ENCODE measurements around the gene ENGASE. TPM values are rescaled to one million over a fixed set of nuclear protein-coding genes. Genes with fewer than 3 reads are reported as not detected.

ENGASE gene
- total RNA-seq, 1 donor from 2014 or later, result 47.9 TPM

- DNase-seq (ENCODE audit: low spot score), result no peak
- ATAC-seq, result no peak
These were observed 16.0 kb downstream of the ENGASE start for GRCh38 chr17:79090443-79091225.

DNA sequence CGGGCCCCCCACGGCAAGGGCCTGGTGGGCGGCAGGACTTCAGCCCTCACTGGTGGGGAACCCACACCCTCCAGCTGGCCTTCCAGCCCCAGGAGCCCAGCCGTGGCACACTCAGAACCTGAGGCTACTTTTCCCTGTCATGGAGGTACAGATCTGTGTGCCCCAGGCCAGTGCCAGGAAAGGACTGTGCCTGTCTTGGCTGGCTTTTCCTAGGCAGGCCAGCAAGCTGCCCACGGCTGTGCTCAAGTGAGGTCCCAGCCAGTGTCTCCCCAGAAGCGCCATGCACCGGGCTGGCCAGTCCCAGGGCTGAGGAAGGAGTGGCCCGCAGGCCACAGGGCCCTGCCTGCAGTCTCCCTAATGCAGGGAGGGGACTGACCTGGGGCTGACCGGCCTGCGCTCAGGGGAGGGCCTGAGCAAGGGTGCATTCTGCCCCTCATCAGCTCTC lies 16.6 kb downstream of the ENGASE start:
- ATAC-seq (no peak), DNase-seq (ENCODE audit: low spot score) (no peak)

DNA sequence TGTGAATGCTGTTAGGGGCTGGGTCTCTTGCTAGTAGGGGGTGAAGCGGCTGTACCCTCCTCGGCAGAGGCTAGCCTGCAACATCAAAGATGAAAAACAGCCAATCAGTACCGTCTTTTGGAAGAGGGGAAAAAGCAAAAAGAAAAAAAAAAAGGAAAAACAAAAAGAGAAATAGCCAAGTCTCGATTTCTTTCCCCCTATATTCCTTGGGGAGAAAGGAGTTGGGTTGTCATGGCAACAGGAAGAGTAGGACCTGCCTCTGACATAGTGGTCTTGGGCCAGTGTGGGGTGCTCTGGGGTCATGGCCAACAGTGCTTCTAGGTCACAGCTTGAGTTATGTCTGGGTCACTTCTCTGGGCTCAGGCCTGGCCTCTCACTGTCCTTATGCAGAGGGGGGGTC lies 17.9 kb downstream of the ENGASE start:
- ATAC-seq (no peak), DNase-seq (ENCODE audit: low spot score) (no peak)

DNA sequence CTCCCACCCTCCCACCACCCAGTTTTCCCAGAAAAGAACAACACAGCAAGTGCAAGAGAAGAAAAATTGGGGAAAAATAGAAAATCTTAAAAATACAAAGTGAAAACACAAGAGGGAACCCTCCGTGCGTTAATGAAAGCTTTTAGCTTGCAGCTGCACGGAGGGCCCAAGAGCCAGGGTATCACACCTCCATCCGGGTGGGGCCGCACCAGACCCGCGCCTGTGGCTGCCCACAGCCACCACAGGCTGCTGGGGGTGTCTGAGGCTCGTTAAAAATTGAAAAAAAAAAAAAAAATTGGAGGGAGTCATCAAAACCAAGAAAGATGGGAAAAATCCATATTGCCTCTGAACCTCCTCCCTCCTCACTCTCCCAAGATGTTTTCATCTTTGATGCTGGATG lies 18.6 kb downstream of the ENGASE start:
- DNase-seq (ENCODE audit: low spot score) (no peak), ATAC-seq (no peak)

DNA sequence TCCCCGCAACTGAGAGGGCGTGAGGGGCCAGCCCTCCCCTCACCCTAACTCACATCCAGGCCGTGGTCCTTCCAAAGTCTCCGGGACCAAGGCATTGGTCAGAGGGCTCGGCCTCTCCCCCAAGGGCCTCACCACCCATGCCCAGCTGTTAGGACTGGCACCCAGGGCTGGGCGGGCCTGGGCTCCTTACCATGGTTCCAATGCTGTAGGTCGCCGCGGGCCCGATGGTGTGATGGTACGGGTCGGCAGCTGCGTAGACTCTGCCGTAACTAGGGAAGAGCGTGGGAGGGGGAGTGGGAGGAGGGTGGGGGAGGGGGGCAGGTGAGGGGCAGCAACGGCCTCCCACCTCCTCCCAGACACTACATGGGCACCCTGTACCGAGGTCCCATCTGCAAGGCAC lies 19.6 kb downstream of the ENGASE start:
- DNase-seq (ENCODE audit: low spot score) (no peak), ATAC-seq (no peak)

GRCh38 chr17:79095345-79096055 lies 20.9 kb downstream of the ENGASE start:
- DNase-seq (ENCODE audit: low spot score), result no peak
- ATAC-seq, result no peak

- ATAC-seq (no peak), DNase-seq (ENCODE audit: low spot score) (no peak)
These were observed 21.9 kb downstream of the ENGASE start for GRCh38 chr17:79096477-79096876.

DNA sequence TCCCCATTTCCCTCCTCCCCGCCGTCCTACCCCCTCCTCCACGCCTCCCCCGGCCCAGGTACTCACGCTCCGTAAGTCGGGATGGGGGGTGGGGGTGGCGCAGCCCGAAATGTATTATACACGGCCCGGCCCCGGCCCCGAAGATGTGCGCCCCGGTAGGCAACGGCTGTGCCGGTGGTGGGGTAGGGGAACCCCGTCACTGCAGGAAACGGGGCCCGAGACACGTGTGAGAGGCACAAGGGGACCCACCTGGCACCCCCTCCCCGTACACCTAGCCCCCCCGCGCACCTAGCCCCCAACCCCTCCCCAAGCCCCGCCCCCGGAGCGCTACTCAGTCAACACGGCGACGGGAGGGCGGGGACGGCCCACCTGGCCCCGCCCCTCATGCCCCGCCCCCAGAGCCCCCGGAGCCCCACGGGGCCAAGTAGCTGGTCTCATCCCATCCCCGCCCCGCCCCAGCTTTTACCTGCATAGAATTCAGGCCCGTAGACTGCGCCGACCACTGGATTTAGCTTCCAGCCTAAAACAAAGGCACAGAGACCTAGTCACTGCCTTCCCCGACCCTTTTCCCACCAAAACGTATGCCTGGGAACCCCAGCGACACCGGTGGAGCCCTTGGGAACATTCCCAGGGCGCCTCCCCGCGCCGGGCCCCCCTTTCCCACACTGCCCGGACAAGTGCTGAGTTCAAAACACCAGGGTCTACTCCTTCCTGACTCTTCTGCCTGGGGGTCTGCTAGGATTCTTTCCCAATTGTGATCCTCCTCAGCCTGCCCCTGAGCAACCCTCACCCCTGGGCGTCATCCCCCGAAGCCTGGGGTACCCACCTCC lies 22.8 kb downstream of the ENGASE start:
- DNase-seq (ENCODE audit: low spot score), result no peak

DNA sequence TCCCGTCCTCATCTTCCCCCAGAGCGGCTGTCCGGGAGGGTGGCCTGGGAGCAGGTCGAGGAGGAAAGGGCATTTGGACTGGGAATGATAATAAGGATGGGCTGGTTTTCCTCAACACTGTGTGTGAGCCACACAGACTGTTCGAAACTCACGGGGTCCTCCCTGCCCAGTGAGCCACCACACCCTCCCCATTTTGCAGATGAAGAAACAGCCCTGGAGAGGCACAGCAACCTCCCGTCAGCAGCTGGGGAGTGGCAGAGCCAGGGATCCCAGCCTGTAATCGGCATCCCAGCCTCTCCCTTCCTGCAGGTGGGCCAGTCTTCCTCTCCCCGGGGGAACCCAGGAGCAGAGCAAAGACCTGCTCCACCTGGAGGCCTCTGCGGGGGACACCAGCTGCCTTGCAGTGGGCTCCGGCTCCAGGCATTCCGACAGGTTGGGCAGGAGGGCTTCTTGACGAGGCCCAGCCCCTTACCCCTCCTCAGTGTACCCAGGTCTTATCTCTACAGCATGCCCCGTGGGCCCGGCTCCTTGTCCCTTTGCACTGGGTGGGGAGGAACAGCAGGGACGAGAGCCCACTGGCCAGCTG lies 23.8 kb downstream of the ENGASE start:
- DNase-seq (ENCODE audit: low spot score) (no peak), ATAC-seq (no peak)

More for the DNA sequence above, 22.8 kb downstream of the ENGASE start:
- no peak for ATAC-seq

DNA sequence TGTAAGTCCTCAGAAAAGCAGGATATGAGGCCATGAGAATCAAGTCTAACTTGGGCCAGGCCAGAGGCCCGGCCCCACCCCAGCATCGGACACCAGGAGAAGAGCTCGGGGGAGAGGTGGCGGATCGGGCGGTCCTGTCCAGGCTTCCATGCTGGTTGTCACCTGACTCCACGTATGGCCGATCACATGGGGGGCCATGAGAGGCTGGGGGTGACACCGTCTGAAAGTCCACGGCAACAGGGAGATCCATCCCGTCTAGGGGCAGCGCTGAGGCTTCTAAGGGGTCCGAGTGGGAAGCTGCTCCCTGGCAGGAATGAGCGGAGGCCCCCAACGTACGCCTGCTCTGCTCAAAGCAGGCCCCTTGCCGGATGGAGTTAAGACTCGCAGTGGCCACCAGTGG lies 25.8 kb downstream of the ENGASE start:
- DNase-seq (ENCODE audit: low spot score) (no peak), ATAC-seq (no peak)

GRCh38 chr17:79101111-79101673 lies 26.6 kb downstream of the ENGASE start:
- DNase-seq (ENCODE audit: low spot score), result no peak
- no peak for ATAC-seq

GRCh38 chr17:79102214-79102613 lies 27.6 kb downstream of the ENGASE start:
- ATAC-seq (no peak), DNase-seq (ENCODE audit: low spot score) (no peak)

- ATAC-seq (no peak), DNase-seq (ENCODE audit: low spot score) (no peak)
These were observed 30.4 kb downstream of the ENGASE start for GRCh38 chr17:79104898-79105600.

GRCh38 chr17:79105937-79106336 lies 31.3 kb downstream of the ENGASE start:
- DNase-seq (ENCODE audit: low spot score), result no peak
- ATAC-seq, result no peak

DNA sequence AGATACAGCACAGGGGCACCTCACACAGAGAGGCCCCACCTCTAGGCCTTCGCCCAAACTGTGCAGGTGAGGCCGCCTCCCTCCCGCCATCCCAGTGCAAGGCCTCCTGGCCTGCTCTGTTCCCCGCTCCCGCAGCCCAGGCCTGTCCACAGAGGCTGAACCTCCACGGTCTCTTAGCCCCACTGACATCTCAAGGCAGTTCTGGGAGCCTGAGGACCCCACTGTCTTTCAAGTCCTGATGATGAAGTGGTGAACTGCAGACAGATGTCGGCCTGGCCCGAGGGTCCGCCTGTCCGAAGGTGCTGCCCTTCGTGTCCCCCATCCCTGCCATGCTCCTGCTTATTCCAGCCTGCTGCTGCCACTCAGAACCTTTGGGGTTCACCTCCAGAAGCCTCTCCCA lies 32.3 kb downstream of the ENGASE start:
- DNase-seq (ENCODE audit: low spot score), result no peak
- ATAC-seq, result no peak

DNA sequence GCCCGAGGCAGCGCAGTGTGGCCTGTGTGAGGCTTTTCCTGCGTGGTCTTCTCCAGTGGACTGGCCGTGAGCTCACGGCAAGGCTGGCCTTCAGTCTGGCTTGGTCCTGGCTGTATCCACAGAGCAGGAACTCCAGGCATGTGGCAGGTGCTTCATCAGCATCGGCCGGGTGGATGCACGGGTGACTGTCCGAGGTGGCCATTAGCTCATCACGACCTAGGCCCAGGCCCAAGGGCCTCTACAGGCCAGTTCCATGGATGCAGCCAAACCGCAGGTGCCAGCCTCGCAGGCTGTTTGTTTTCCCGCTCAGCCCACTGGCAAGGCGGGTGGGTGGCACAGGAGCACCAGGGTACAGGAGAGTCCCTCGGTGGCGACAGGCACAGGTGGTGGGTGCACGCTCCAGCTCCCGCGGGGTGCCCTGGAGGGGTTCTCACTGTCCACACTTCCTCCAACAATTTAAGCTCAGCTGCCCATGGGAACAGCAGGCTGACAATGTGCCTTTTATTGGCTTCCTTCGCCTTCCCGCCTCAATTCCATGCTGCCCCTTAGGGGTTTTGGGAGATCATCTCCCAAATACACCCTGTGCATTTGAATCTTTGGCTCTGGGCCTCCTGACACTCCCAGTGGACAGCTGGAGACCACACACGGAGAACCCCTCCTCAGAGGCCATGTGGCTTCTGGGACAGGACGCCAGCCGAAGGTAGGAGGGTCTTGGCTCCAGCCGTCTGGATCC lies 33.0 kb downstream of the ENGASE start:
- ATAC-seq, result no peak
- no peak for DNase-seq (ENCODE audit: low spot score)

DNA sequence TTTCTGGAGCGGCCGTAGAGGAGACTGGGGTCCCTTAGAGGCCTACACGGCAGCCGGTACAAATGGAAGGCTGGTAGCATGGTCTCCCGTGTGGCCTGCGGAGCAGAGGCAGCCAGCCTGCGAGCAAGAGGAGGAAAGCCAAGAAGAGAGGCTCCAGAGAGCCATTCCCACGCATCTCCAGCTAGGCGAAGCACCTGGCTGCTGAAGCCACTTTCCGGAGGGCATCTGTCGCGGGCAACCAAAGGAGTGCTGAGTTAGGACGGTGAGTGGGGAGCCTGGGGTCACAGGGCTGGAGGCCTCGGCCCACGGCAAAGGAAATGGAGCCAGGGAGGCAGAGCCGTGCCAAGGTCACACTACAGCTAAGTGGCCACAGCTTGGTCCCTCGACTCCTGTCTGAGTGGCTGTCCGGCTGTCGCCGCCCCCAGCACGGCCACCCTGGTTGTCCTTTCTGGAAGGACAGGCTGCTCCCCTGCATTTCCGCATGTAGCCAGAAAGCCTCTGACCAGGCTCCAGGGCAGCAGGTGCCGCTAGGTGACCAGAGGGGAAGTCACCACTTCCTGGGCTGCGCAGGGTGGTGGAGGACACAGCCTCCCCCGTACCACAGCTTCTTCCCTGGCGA lies 33.7 kb downstream of the ENGASE start:
- DNase-seq (ENCODE audit: low spot score), result no peak
- ATAC-seq, result no peak

GRCh38 chr17:79108870-79109269 lies 34.2 kb downstream of the ENGASE start:
- DNase-seq (ENCODE audit: low spot score) (no peak), ATAC-seq (no peak)

DNA sequence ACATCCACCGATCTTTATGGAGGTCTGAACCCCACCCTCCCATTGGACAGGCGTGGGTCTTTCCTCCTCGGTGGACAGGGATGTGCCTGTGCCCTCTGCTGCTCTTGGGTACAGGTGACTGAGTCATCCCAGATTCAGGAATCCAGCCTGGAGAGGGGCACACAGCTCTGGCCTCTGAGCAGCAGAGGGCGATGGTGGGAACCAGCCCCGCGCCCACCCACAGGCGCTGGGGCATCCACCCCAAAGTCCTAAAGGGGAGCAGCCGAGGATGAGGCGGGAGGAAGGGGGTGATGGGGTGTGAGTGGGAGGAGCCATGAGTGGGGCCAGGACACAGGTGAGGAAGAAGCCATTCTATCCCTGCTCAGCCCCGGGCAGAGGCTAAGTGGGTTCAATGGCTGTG lies 35.0 kb downstream of the ENGASE start:
- DNase-seq (ENCODE audit: low spot score), result no peak
- no peak for ATAC-seq
